Astrocyte of the cerebellum (primary cell): ENCODE measurements around the gene TRMT6.
A peak's percentile ranks its signal among the peaks of the same experiment; 100 is the strongest.

ENCODE experiments used
- DNase-seq: peaks from one replicate; pipeline ENCODE4 v3.0.0-alpha.2; 2011; ENCODE audit warnings: low read depth
- H3K4me3 ChIP-seq: 2 replicates; pipeline ENCODE4 v1.5.1; 2011; ENCODE audit warnings: mild to moderate bottlenecking, low read depth, low read length, moderate library complexity
- in situ Hi-C: cut with HindIII; loops from 2 replicates; pipeline ENCODE4 v1.10.0; 2017; ENCODE audit warnings: low sequenced_read_pairs
- TF ChIP-seq, protein P1 (sequence below): IDR thresholded peaks from 2 replicates; pipeline ENCODE4 v1.5.1; 2012; ENCODE audit warnings: low read length, low read depth, moderate library complexity, mild to moderate bottlenecking; ENCODE audit errors: missing control alignments

The TRMT6 gene

DNA sequence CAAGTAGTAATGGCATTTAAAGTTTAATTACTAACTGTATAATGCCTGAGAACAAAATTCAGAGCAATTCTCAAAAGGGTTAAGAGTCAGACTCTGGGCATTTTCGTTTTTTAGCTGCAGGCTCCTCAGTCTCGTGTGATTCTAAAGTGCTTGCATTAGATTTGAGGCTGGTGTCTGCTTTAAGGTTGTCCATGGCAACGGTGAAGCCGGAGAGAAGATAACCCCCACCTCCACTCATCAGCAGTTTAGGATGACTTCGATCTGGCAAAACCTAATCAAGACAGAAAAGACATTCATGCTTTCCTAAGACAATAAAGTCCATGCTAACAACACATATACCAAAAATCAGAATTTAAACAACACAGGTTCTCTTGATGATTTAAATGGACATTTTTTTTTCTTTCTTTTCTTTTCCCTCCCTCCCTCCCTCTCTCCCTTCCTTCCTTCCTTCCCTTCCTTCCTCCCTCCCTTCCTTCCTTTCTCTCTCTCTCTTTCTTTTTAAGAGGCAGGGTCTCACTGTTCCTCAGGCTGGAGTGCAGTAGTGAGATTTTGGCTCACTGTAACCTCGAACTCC, 11.8 kb downstream of the TRMT6 start:
- H3K4me3 ChIP-seq = no peak overlapping the region
- in situ Hi-C loops = no loop called here
- DNase-seq = no peak
- TF ChIP-seq, protein P1, sequence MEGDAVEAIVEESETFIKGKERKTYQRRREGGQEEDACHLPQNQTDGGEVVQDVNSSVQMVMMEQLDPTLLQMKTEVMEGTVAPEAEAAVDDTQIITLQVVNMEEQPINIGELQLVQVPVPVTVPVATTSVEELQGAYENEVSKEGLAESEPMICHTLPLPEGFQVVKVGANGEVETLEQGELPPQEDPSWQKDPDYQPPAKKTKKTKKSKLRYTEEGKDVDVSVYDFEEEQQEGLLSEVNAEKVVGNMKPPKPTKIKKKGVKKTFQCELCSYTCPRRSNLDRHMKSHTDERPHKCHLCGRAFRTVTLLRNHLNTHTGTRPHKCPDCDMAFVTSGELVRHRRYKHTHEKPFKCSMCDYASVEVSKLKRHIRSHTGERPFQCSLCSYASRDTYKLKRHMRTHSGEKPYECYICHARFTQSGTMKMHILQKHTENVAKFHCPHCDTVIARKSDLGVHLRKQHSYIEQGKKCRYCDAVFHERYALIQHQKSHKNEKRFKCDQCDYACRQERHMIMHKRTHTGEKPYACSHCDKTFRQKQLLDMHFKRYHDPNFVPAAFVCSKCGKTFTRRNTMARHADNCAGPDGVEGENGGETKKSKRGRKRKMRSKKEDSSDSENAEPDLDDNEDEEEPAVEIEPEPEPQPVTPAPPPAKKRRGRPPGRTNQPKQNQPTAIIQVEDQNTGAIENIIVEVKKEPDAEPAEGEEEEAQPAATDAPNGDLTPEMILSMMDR = no peak

DNA sequence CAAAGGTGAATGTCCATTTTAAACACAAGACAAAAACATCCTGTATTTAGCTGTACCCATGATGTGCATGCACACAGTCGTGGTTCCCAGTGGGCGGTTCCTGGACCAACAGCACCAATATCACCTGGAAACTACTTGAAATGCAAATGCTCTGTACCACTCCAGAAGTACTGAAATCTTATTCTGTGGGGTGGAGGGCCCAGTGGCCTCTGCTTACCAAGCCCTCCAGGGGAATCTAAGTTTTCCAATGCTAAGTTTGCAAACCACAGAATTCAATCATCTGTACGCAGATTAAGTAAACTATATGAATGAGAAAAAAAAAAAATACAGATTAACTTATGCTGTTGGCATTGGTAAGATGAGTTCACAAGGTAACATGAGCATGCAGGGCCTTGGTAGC, 14.1 kb downstream of the TRMT6 start:
- in situ Hi-C loops = no loop called here
- DNase-seq = no peak
- H3K4me3 ChIP-seq = no peak overlapping the region
- TF ChIP-seq, protein P1 = no peak

DNA sequence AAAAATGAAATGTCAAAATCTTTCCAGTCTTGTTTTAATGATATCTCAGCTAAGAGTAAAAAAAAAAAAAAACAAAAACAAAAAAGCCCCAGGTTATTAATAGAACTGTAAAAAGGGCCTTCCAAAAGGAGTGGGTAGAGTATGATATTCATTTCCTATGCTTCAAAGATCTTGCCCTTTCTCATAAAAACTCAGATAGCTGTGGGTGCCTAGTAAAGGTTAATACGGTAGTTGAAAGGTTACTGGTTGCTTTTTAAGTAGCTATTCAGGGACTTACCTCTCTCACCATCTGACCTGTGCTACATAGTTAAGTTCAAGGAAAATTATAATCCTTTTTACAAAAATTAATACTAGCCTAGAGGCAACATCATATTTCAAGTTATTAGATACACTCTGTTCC, 14.9 kb downstream of the TRMT6 start:
- DNase-seq = no peak
- no peak overlapping the region for H3K4me3 ChIP-seq
- TF ChIP-seq, protein P1 = no peak
- in situ Hi-C loops = no loop called here

DNA sequence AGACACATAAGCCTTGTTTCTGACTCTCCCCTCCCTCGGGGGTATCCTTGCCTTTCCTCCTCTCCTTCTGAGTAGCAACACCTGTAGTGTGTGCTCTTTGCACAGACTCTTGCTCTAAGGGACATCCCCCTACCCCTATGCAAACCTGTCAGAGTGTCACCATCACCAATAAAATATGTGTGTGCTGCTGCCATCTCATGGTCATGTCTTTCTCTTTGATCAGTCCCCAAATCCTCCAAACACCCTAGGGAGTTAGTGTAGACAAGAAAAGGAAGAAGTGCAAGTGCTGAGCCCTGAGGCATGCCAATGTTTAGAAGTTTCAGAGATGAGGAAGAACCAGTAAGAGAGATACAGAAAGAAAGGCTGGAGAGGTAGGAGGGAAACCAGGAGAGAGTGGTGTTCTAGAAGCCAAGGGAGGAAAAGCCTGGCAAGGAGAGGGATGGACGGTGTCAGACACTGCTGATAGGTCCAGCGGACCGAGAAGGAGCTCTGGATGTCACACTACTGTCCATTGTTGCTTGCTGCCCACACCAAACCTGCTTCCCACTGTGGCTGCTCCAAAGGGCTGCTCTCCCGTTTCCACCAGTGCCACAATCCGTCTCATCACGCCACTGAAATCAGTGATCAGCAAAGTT, 16.4 kb downstream of the TRMT6 start:
- in situ Hi-C loops = no loop called here
- TF ChIP-seq, protein P1 = peak; percentile 25
- no peak overlapping the region for H3K4me3 ChIP-seq
- no peak for DNase-seq

DNA sequence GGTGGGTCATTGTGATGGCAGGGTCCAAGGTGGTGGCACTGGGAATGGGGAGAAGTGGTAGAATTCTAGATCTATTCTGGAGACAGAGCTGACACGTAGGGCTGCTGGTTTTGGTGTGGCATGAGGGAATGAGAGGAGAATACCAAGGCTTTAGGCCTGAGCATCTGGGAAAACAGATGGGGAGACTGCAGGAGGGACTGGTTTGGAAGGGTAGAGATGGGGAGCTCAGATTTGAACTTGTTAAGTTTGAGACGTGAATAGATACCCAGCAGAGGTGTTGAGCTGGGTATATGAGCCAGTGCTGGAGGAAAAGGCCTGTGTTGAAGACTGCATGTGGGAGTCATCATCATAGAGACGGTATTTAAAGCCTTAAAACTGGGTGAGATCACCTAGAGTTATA, 17.5 kb downstream of the TRMT6 start:
- no peak overlapping the region for H3K4me3 ChIP-seq
- DNase-seq = no peak
- in situ Hi-C loops = no loop called here
- TF ChIP-seq, protein P1 = no peak

DNA sequence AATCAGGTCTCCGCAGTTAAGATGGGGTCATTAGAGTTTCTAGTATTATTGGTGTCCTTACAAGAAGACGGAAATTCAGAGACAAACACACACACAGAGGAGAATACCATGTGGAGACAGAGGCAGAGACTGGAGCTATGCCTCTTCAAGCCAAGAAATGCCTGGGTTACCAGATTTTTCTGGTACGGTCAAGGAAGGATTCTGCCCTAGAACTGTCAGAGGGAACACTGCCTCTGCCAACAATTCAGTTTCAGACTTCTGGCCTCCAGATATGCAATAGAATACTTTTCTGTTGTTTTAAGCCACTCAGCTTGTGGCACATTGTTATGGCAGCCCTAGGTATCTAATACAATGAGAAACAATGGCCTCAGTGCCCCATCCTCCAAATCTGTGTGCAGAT, 18.9 kb downstream of the TRMT6 start:
- in situ Hi-C loops = no loop called here
- H3K4me3 ChIP-seq = no peak overlapping the region
- DNase-seq = no peak
- TF ChIP-seq, protein P1 = no peak
